ENCODE measurements around the gene ITIH6.
"Not testable (repeated sequence)": the region's sequence is repeated elsewhere in the genome, so short reads cannot be mapped to it uniquely, and the experiment has no call there.

GRCh38 chrX:54774391-54775094 lies 23.5 kb downstream of the ITIH6 start:
- TF ChIP-seq EP300 (conservative IDR thresholded peaks at IDR 0.05; ENCODE audit: poor library complexity, severe bottlenecking); EZH2 (IDR thresholded peaks at IDR 0.05; ENCODE audit: borderline replicate concordance, insufficient read depth, low read length, poor library complexity, severe bottlenecking); CTCF (IDR thresholded peaks at IDR 0.05; ENCODE audit: poor library complexity, severe bottlenecking); TAF1 (IDR thresholded peaks at IDR 0.05; ENCODE audit: low read depth); RAD21 (conservative IDR thresholded peaks at IDR 0.05): not testable (repeated sequence)
- peak; percentile 46 for TF ChIP-seq POLR2AphosphoS5 (IDR thresholded peaks at IDR 0.05)
- TF ChIP-seq REST (IDR thresholded peaks at IDR 0.05; ENCODE audit: borderline replicate concordance), result peak; percentile 48
